HEK293 (cell line): Measurements from ENCODE around the gene TNNI3K.

Experiments used
- HOXA7 ChIP-seq: sonication (generic); formaldehyde crosslinking; IDR thresholded peaks from 2 replicates; pipeline ENCODE4 v1.8.1; 2022; ENCODE audit warnings: missing genetic modification reagents, borderline replicate concordance
- KLF16 ChIP-seq: fragments of 450-650 bp; formaldehyde crosslinking; IDR thresholded peaks from 2 replicates; pipeline ENCODE4 v1.5.1; 2017; ENCODE audit warnings: missing biosample characterization, missing genetic modification characterization
- YY1 ChIP-seq: fragments of 450-650 bp; formaldehyde crosslinking; IDR thresholded peaks from 2 replicates; pipeline ENCODE4 v1.5.1; 2018; ENCODE audit warnings: missing biosample characterization, missing genetic modification characterization
- ZBTB48 ChIP-seq: fragments of 450-650 bp; formaldehyde crosslinking; IDR thresholded peaks from 2 replicates; pipeline ENCODE4 v1.5.1; 2016; ENCODE audit warnings: missing biosample characterization, missing genetic modification characterization
- ZNF138 ChIP-seq: fragments of 450-650 bp; formaldehyde crosslinking; IDR thresholded peaks from 2 replicates; pipeline ENCODE4 v1.5.1; 2016; ENCODE audit warnings: missing biosample characterization, missing genetic modification characterization, borderline replicate concordance
- ZNF175 ChIP-seq: fragments of 450-650 bp; formaldehyde crosslinking; IDR thresholded peaks from 2 replicates; pipeline ENCODE4 v1.5.1; 2016; ENCODE audit warnings: missing biosample characterization, missing genetic modification characterization
- ZNF2 ChIP-seq: fragments of 450-650 bp; formaldehyde crosslinking; IDR thresholded peaks from 2 replicates; pipeline ENCODE4 v1.5.1; 2016; ENCODE audit warnings: missing biosample characterization, missing genetic modification characterization
- ZNF350 ChIP-seq: fragments of 450-650 bp; formaldehyde crosslinking; IDR thresholded peaks from 2 replicates; pipeline ENCODE4 v1.5.0; 2017; ENCODE audit warnings: missing biosample characterization, mild to moderate bottlenecking, missing genetic modification characterization
- ZSCAN5A ChIP-seq: fragments of 450-650 bp; formaldehyde crosslinking; IDR thresholded peaks from 2 replicates; pipeline ENCODE4 v1.5.1; 2016; ENCODE audit warnings: missing biosample characterization, missing genetic modification characterization
- TF ChIP-seq, protein P1 (sequence below): fragments of 450-650 bp; formaldehyde crosslinking; IDR thresholded peaks from 2 replicates; pipeline ENCODE4 v1.5.1; 2016; ENCODE audit warnings: missing biosample characterization, missing genetic modification characterization

GRCh38 chr1:74481607-74482006 is 246.4 kb downstream of the TNNI3K start:
- TF ChIP-seq, protein P1, sequence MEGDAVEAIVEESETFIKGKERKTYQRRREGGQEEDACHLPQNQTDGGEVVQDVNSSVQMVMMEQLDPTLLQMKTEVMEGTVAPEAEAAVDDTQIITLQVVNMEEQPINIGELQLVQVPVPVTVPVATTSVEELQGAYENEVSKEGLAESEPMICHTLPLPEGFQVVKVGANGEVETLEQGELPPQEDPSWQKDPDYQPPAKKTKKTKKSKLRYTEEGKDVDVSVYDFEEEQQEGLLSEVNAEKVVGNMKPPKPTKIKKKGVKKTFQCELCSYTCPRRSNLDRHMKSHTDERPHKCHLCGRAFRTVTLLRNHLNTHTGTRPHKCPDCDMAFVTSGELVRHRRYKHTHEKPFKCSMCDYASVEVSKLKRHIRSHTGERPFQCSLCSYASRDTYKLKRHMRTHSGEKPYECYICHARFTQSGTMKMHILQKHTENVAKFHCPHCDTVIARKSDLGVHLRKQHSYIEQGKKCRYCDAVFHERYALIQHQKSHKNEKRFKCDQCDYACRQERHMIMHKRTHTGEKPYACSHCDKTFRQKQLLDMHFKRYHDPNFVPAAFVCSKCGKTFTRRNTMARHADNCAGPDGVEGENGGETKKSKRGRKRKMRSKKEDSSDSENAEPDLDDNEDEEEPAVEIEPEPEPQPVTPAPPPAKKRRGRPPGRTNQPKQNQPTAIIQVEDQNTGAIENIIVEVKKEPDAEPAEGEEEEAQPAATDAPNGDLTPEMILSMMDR (tag by site-specific recombination): no peak
- TF ChIP-seq ZNF350 (tag by site-specific recombination) (no peak), KLF16 (tag by site-specific recombination) (no peak), YY1 (tag by site-specific recombination) (no peak), ZBTB48 (tag by site-specific recombination) (no peak), ZNF2 (tag by site-specific recombination) (no peak), ZSCAN5A (tag by site-specific recombination) (no peak), ZNF175 (no peak), ZNF138 (tag by site-specific recombination) (no peak), HOXA7 (CRISPR knock-in tag) (no peak)
